CD14-positive monocyte (primary cell): ENCODE measurements around the gene PPP1R9B. TPM values are rescaled to one million over a fixed set of nuclear protein-coding genes. Genes with fewer than 3 reads are reported as not detected.

Source experiments
- DNase-seq, 3 donors: peaks; one replicate each; pipeline ENCODE4 v3.0.0-alpha.2; 2011 to 2022
- H2AFZ ChIP-seq: 2 replicates; pipeline ENCODE4 v1.6.0; 2012; ENCODE audit warnings: mild to moderate bottlenecking, low read depth, low read length, inconsistent platforms; ENCODE audit not compliant: insufficient read depth, poor library complexity, severe bottlenecking
- H3K27ac ChIP-seq, 2 donors: 1 replicate in 1 of 2; 2 replicates in 1 of 2; pipeline ENCODE4 v1.5.1; 2012 to 2013; ENCODE audit warnings: low read length in 2 of 2, control low read depth in 1 of 2, inconsistent platforms in 1 of 2, low read depth in 1 of 2, mild to moderate bottlenecking in 1 of 2
- H3K27me3 ChIP-seq, 2 donors: one replicate each; pipeline versions ENCODE4 v1.6.0 to v1.6.1; 2011 to 2013; ENCODE audit warnings: low read length in 2 of 2; ENCODE audit not compliant: control insufficient read depth in 2 of 2, insufficient read depth in 2 of 2
- H3K36me3 ChIP-seq, 2 donors: replicated peaks in 1 of 2; 1 replicate in 1 of 2; 2 replicates in 1 of 2; pipeline versions ENCODE4 v1.5.1 to v1.6.1; 2012 to 2013; ENCODE audit warnings: low read length in 2 of 2, control low read depth in 1 of 2, inconsistent platforms in 1 of 2, mild to moderate bottlenecking in 1 of 2; ENCODE audit not compliant: insufficient read depth in 2 of 2, control insufficient read depth in 1 of 2
- H3K4me1 ChIP-seq, 2 donors: 1 replicate in 1 of 2; 2 replicates in 1 of 2; pipeline versions ENCODE4 v1.5.1 to v1.6.1; 2012 to 2013; ENCODE audit warnings: low read length in 2 of 2, control low read depth in 1 of 2, inconsistent platforms in 1 of 2, mild to moderate bottlenecking in 1 of 2, moderate library complexity in 1 of 2; ENCODE audit not compliant: insufficient read depth in 2 of 2, control insufficient read depth in 1 of 2
- H3K4me2 ChIP-seq: replicated peaks from 2 replicates; pipeline ENCODE3; 2012; ENCODE audit warnings: low read length, moderate library complexity, mild to moderate bottlenecking; ENCODE audit not compliant: poor library complexity, severe bottlenecking; ENCODE audit errors: extremely low read depth
- H3K4me3 ChIP-seq, 3 experiments: fragments of 200-600 bp in 1 of 3; sonication (generic) in 1 of 3; replicated peaks in 1 of 3; 1 replicate in 2 of 3; 2 replicates in 1 of 3; pipeline ENCODE4 v1.5.1; 2011 to 2013; ENCODE audit warnings: low read length in 3 of 3, mild to moderate bottlenecking in 3 of 3, control low read depth in 2 of 3, low read depth in 2 of 3, inconsistent platforms in 1 of 3, moderate library complexity in 1 of 3
- H3K79me2 ChIP-seq: 2 replicates; pipeline ENCODE4 v1.6.0; 2012; ENCODE audit warnings: mild to moderate bottlenecking, control low read depth, inconsistent platforms, low read length, moderate library complexity; ENCODE audit not compliant: insufficient read depth
- H3K9ac ChIP-seq: 2 replicates; pipeline ENCODE4 v1.6.0; 2017; ENCODE audit warnings: low read length, mild to moderate bottlenecking; ENCODE audit not compliant: insufficient read depth, poor library complexity, severe bottlenecking
- H3K9me3 ChIP-seq, 2 donors: replicated peaks in 1 of 2; 1 replicate in 1 of 2; 2 replicates in 1 of 2; pipeline versions ENCODE4 v1.5.1 to v1.6.1; 2012 to 2013; ENCODE audit warnings: low read length in 2 of 2, control low read depth in 1 of 2; ENCODE audit not compliant: control insufficient read depth in 1 of 2, insufficient read depth in 1 of 2
- H4K20me1 ChIP-seq: 2 replicates; pipeline ENCODE4 v1.6.0; 2012; ENCODE audit warnings: mild to moderate bottlenecking, low read length, control low read depth, moderate library complexity; ENCODE audit not compliant: insufficient read depth
- H3K27ac Mint-ChIP-seq, 7 donors: one replicate each; pipeline ENCODE4 v1.8.0; 2020; ENCODE audit warnings: mild to moderate bottlenecking in 7 of 7, mixed read lengths in 7 of 7, moderate library complexity in 6 of 7, inconsistent platforms in 2 of 7
- H3K27me3 Mint-ChIP-seq, 3 donors: one replicate each; pipeline ENCODE4 v1.8.0; 2021 to 2022; ENCODE audit warnings: low read depth in 3 of 3, mild to moderate bottlenecking in 3 of 3, mixed read lengths in 3 of 3, moderate library complexity in 3 of 3, inconsistent platforms in 1 of 3
- H3K36me3 Mint-ChIP-seq, 2 donors: one replicate each; pipeline ENCODE4 v1.8.0; 2020; ENCODE audit warnings: mixed read lengths in 2 of 2, inconsistent platforms in 1 of 2, mild to moderate bottlenecking in 1 of 2
- H3K4me1 Mint-ChIP-seq: one replicate; pipeline ENCODE4 v1.8.0; 2020; ENCODE audit warnings: mild to moderate bottlenecking, mixed read lengths
- H3K4me3 Mint-ChIP-seq, 2 donors: one replicate each; pipeline ENCODE4 v1.8.0; 2020; ENCODE audit warnings: mild to moderate bottlenecking in 2 of 2, mixed read lengths in 2 of 2, moderate library complexity in 1 of 2
- H3K9me3 Mint-ChIP-seq, 7 donors: one replicate each; pipeline ENCODE4 v1.8.0; 2020 to 2022; ENCODE audit warnings: mixed read lengths in 7 of 7, mild to moderate bottlenecking in 6 of 7, moderate library complexity in 6 of 7, inconsistent platforms in 2 of 7
- WGBS: methylation state at CpG from one replicate; pipeline ENCODE4 v1.1.5; 2013; ENCODE audit warnings: missing lambda C conversion rate; ENCODE audit not compliant: insufficient coverage; 5-methylcytosine and 5-hydroxymethylcytosine counted together
- intact Hi-C, 2 donors: fragments of 100-400 bp; cut with micrococcal nuclease; formaldehyde crosslinking; loops; one replicate each; pipeline versions ENCODE4 v1.15.0 to v1.15.1; 2023
- polyA plus RNA-seq, 3 donors: library from polyadenylated mRNA; depleted of rRNA in 1 of 3; unstranded in 2 of 3; stranded (reverse) in 1 of 3; fragments of 300-500 nt in 2 of 3; fragments of >200 nt in 1 of 3; fragmentation: Illumina TruSeq in 2 of 3; gene quantifications; 1 replicate in 2 of 3; 2 replicates in 1 of 3; pipeline ENCODE4 v1.2.3, GENCODE V29; 2012 to 2021
- TF ChIP-seq, protein P1 (sequence below): fragments of 200-600 bp; IDR thresholded peaks from one replicate; pipeline ENCODE4 v1.8.0; 2022; ENCODE audit warnings: antibody characterized with exemption, mild to moderate bottlenecking

Gene PPP1R9B
- polyA plus RNA-seq, 3 donors = 0.61 to 86.9 (median 1.3) TPM

DNA sequence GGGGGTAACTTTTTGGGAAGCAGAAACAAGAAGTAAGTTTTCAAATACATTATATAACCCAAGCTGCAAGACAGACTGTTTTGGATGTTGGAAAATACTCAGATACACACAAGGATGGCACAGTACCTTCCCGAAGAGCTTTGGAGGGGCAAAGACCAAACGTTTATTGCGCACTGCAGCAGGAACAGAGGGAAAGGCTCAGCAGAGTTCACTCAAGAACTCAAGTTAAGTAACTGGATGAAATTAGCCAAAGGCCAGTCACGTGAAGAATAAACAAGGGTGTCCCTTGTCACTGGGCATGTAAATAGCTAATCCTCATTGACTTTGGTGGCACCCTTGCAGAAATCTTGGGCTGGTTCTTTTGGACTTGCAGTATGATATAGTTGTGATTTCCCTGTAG lies 52.6 kb downstream of the PPP1R9B start:
- Mint-ChIP-seq H3K27ac (no peak overlapping the region), H3K4me3 (no peak overlapping the region), H3K4me1 (peaks cover 24% of the 10 kb centered on the region), H3K9me3 (no peaks in the 10 kb centered on the region), H3K36me3 (peaks cover 27 to 43% of the 10 kb centered on the region in 2 donors), H3K27me3 (peaks cover 1 to 4% (median 3%) of the 10 kb centered on the region in 3 donors)
- peaks cover 16 to 23% of the 10 kb centered on the region in 2 donors for H3K4me1 ChIP-seq
- H3K27ac ChIP-seq = no peak overlapping the region
- no peak overlapping the region for H3K4me2 ChIP-seq
- H2AFZ ChIP-seq = no peak overlapping the region
- H4K20me1 ChIP-seq = no peaks in the 10 kb centered on the region
- no peak for DNase-seq
- intact Hi-C loops = no loop called here
- TF ChIP-seq, protein P1, sequence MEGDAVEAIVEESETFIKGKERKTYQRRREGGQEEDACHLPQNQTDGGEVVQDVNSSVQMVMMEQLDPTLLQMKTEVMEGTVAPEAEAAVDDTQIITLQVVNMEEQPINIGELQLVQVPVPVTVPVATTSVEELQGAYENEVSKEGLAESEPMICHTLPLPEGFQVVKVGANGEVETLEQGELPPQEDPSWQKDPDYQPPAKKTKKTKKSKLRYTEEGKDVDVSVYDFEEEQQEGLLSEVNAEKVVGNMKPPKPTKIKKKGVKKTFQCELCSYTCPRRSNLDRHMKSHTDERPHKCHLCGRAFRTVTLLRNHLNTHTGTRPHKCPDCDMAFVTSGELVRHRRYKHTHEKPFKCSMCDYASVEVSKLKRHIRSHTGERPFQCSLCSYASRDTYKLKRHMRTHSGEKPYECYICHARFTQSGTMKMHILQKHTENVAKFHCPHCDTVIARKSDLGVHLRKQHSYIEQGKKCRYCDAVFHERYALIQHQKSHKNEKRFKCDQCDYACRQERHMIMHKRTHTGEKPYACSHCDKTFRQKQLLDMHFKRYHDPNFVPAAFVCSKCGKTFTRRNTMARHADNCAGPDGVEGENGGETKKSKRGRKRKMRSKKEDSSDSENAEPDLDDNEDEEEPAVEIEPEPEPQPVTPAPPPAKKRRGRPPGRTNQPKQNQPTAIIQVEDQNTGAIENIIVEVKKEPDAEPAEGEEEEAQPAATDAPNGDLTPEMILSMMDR = no peak
- 94% methylated on average over 4 of the region's 4 CpGs for WGBS
- no peaks in the 10 kb centered on the region for H3K27me3 ChIP-seq
- peaks cover 7% of the 10 kb centered on the region for H3K79me2 ChIP-seq
- no peak overlapping the region for H3K9ac ChIP-seq
- no peaks in the 10 kb centered on the region for H3K9me3 ChIP-seq
- H3K36me3 ChIP-seq = peaks cover 15 to 18% of the 10 kb centered on the region in 2 donors
- no peak overlapping the region for H3K4me3 ChIP-seq

DNA sequence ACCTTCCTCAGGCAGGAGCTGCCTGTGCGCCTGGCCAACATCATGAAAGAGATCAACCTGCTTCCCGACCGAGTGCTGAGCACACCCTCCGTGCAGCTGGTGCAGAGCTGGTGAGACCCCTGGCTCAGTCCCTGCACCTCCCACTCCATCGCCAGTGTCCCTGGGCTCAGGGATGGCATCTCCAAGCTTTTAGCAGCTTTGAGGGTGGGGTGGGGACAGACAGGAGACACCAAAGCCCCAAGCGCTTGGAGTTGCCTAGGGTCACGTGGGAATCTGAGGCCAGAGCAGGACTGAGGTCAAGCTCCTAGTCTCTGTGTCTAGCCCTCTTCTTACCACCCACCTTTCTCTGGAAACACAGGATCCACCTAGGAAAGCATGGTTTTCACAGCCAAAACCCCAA lies 53.0 kb downstream of the PPP1R9B start:
- Histone ChIP-seq H4K20me1 (no peaks in the 10 kb centered on the region), H3K9ac (no peak overlapping the region), H2AFZ (no peak overlapping the region), H3K36me3 (peaks cover 15 to 18% of the 10 kb centered on the region in 2 donors), H3K27me3 (no peaks in the 10 kb centered on the region), H3K4me3 (no peak overlapping the region), H3K9me3 (no peaks in the 10 kb centered on the region), H3K4me2 (no peak overlapping the region), H3K4me1 (peaks cover 16 to 23% of the 10 kb centered on the region in 2 donors), H3K79me2 (peaks cover 7% of the 10 kb centered on the region), H3K27ac (no peak overlapping the region)
- no peak for DNase-seq
- TF ChIP-seq, protein P1 = no peak
- Mint-ChIP-seq H3K4me3 (no peak overlapping the region), H3K4me1 (peaks cover 24% of the 10 kb centered on the region), H3K36me3 (peaks cover 27 to 40% of the 10 kb centered on the region in 2 donors), H3K27ac (no peak overlapping the region), H3K9me3 (no peaks in the 10 kb centered on the region), H3K27me3 (peaks cover 1 to 4% (median 3%) of the 10 kb centered on the region in 3 donors)
- WGBS = 100% methylated on average over 1 of the region's 7 CpGs
- intact Hi-C loops = no loop called here
